CD4-positive, alpha-beta T cell treated with Interleukin-21 for 1 hour (primary cell): ENCODE measurements around the gene SINHCAF.
"Not testable (repeated sequence)": the region's sequence is repeated elsewhere in the genome, so short reads cannot be mapped to it uniquely, and the experiment has no call there.

Source experiments
- DNase-seq: peaks from one replicate; pipeline ENCODE4 v3.0.0-alpha.2; 2020

The SINHCAF gene, protein sequence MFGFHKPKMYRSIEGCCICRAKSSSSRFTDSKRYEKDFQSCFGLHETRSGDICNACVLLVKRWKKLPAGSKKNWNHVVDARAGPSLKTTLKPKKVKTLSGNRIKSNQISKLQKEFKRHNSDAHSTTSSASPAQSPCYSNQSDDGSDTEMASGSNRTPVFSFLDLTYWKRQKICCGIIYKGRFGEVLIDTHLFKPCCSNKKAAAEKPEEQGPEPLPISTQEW

DNA sequence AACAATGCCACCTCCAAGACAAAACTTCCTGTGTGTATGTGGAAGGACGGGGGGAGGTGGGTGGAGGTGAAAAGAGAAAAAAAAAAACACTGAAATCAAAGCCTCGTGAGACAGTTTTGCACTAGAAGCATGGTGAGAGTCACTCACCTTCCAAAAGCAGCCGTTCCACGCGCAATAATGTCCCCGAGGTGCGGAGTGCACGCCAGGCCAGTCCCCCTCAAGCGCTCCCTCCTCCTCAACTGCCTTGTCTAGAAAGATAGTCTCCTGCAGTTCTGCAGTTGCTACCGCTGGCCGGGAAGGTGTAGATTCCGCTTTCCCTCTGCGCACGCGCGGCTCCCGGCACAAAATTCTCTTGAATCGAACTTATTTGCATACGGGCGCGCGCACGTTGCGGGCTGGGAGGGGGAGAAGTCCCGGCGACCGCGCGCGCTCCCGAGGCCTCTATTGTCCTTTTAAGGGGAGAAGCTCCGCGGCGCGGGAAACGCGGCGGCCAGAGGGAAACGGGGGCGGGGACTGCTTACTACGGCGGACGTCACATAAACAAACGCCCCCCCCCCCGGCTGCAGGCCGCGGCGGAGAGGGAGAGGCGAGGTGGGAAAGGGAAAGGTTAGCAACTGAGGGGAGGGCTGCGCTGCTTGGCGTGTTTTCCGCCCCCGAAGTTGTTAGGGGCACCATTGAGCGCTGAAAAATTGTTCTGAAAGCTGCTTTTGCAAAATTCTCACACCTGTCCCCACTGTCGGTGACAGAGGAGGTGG, at the start of gene SINHCAF:
SINHCAF (minus strand) TSS at position 274 of the 755 bp plus-strand sequence. CDS start 27,946 bp downstream, outside the sequence.
- DNase-seq, result peak; percentile 98

GRCh38 chr12:31375422-31375821, 49.5 kb upstream of the SINHCAF start:
- DNase-seq, result not testable (repeated sequence)

GRCh38 chr12:31371256-31371620, 45.3 kb upstream of the SINHCAF start:
- no peak for DNase-seq

- no peak for DNase-seq
These were observed 44.7 kb upstream of the SINHCAF start for GRCh38 chr12:31370531-31371255.

DNA sequence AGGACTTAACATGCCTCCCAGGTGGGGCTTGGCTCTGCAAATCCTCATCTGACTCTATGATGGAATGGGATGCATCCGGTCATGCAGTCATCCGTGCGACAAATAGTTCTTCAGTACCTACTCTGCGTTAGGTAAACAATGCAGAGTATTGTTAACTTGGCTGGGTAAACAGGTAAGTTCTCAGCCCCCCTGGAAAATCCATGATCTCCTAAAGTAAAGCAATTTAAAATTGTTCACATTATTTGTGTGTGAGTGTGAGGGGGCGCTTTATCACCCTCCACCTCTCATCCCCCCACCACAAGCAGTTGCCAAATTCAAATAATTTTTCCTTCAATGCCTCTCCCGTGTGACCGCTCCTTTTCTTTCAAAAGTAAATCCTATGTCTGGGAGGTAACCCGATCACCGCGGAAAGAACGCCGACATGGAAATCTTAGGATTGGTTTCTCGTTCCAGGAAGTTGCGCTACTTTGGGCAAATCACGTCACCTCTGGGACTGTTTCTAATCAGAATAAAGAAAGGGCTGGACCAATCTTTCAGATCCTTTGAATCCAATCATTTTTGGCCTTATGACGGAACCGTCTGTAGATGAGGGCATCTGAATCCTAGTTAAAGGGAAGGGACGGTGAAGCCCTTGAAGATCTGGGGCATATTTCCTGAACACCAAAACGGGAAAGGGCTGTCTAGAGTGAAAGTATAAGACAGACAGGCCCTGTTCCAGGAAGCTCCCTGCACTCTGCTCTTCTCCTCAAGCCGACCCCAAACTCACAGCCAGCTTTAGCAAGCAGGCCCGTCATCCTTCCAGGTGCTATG, 44.0 kb upstream of the SINHCAF start:
- no peak for DNase-seq

- no peak for DNase-seq
These were observed 42.9 kb upstream of the SINHCAF start for GRCh38 chr12:31368666-31369361.

- DNase-seq, result no peak
These were observed 40.2 kb upstream of the SINHCAF start for GRCh38 chr12:31366104-31366621.

GRCh38 chr12:31363831-31364230, 37.9 kb upstream of the SINHCAF start:
- DNase-seq, result no peak

GRCh38 chr12:31363416-31363809, 37.5 kb upstream of the SINHCAF start:
- DNase-seq, result no peak

DNA sequence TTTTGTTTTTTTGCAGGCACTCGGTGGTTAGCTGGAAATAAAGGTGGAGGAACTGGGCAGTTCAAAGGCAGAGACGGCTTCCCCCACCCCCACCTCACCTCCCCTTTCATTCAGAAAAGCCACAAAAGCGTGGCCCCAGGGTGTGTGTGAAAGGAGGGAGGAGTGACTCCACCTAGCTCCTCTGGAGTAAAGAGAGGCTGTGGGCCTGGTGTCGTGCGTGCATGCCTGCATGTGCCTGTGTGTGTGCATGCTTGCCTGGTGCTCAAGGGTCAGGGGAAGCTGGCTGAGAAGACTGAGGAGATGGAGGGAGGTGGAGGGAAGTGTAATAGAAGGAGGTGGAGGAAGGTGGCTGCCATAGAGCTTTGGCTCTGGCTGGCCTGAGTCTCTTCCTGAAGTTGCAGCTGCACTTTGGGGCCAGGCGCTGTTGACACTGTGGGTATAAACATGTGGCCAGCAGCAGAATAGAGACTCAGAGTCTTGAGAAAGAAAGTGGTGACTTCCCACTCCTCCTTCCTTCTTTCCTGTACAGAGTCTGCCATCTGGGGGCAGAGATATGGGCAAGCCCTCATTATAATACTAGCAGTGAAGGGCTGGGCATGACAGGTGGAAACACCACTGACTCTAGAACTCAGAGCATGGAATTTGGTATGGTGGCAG, 36.9 kb upstream of the SINHCAF start:
- peak; percentile 13 for DNase-seq

DNA sequence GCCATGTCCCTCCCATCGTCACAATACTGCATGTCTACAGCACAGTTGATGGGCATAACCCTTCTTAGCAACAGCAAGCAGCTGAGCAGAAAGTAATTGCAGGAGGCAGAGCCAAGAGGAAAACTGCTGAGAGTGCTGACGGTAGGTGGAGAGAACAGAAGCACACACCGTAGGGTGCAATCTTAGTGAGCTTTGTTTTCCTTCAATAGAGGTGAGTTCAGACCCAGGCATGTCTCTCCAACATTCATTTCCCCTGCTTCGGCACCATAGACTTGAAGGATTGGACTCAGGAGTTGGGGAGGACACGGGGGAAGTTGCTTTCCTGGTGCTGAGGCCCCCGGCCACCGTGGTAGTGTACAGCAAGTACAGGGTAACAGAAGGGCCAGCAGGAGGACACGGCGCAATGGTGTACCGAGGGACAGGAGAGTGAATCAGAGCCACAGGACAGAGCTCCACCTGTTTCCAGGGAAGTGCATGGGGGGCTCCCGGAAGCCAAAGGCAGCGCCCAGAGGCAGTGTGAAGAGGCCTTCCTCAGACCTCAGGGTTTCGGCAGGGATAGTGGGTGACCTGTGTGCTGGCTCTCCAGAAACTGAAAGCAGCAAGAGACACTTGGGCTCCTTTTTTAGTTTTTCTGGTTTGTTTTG, 36.3 kb upstream of the SINHCAF start:
- DNase-seq, result no peak

- DNase-seq, result no peak
These were observed 35.8 kb upstream of the SINHCAF start for GRCh38 chr12:31361730-31362114.

GRCh38 chr12:31355747-31356107, 29.8 kb upstream of the SINHCAF start:
- no peak for DNase-seq

DNA sequence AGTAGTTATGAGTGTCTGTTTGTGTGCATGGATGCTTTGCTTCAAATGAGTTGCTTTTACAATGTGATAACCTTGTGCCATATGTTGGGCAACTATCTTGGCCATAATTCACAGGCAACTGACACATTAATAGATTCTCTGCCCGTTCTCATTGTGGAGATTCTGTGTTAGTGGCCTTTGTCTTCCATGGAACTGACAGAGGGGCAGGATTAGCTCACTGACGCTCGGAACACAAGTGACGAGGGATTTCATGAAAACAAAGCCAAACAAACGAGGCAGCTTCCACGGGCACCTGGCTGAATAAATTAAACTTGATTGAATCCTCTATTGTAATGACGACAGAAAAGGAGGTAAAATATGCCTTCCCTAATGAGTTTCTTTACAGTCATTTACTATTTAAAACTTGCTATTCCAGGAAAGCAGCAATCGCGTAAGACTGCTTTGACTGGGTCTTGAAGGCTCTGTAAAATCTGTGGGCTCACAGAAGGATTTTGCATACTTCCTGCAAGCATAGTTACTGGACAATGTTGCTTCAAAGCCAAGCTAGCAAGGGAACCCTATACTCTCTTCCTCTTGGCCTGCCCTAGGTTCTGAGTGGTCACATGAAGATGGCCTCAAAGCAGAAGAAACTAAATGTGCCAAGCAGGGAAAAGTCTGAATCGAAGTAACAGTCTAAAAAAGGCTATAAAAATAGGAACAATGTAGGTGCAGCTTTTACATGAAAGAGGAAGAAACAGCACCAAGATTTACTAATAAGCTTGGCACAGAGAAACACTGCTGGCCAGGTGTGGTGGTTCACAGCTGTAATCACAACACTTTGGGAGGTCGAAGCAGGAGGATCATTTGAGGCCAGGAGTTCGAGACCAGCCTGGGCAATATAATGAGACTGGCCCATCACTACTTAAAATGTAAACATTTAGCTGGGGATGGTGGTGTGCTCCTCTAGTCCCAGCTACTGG, 28.1 kb upstream of the SINHCAF start:
- no peak for DNase-seq

DNA sequence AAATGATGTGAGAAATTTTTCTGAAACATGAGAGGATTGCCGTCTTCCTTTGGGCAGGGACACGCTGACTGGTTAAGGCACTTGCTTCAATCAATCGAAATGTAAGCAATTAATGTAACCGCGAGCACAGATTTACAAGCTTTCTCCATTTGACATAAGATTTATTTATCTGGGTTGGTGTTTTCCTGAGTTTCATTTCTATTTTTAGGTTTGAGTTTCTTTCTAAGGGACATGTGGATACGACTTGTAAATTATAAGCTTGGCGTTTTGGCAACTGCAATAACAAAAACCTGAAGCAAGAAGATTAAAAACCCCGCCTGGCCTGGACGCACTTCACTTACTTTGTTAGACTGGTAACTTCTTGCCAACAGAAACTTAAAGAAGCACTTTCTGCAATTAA, 20.3 kb upstream of the SINHCAF start:
- no peak for DNase-seq

DNA sequence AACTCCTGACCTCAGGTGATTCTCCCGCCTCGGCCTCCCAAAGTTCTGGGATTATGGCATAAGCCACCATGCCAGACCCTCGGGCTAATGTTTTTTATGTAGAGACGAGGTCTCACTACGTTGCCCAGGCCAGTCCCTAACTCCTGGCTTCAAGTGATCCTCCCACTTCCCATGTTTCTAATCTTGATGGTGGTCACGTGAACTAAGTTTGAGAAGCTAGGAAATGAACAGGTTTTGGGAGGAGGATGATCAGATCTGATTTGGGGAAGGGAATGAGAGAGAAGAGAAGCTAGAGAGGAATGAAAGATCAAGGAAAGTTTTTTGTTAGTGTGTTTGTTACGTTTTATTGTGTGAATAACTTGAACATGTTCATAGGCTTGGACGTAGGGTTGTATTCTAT, 17.2 kb upstream of the SINHCAF start:
- no peak for DNase-seq

DNA sequence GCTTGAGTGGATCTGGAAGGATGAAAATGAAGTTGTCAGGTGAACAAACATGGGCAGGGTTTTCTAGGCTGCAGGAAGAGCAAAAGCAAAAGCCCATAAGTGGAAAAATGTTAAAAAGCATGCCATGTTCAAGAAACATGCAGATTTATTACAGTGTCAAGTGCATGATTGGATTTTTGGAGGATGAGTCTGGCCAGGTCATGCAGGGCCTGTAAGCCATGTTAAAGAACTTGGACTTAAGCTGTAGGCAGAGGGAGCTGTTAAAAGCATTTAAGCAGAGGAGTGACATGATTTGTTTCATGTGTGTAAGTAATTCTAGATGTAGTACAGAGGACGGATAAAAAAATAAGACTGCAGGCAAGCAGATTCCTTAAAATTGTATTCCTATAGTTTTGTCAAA, 16.3 kb upstream of the SINHCAF start:
- no peak for DNase-seq

DNA sequence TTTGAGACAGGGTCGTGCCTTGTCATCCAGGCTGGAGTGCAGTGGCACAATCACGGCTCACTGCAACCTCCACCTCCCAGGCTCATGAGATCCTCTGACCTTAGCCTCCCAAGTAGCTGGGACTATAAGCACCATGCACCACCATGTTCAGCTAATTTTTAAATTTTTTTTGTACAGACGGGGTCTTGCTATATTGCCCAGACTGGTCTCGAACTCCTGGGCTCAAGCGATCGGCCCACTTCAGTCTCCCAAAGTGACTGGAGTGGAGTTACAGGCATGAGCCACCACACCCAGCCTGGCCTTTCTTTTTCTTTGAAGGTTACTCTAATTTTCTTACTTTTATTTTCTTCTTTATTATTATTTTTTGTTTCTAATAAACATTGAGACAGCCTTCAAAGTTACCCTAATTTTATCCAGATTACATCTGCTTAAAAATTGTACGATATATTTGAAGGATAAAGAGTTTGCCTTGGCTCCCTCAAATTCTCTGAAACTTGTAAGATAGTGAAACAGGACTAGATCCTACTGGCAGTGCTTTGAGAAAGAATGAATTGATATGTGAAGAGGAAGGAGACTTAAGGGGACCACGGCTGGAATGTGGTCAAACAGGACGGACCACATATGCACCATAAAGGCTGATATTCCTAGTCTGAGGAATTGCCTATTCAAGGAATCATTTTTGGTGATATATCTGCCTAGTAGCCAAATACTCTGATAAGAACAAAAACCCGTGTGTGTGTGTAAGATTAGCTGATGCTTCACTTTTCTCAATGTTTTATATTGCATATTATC, 14.1 kb upstream of the SINHCAF start:
- no peak for DNase-seq

- no peak for DNase-seq
These were observed 12.0 kb upstream of the SINHCAF start for GRCh38 chr12:31337952-31338351.
